GM21367 (cell line): ENCODE data around the gene MPZL1.

Experiments
- ATAC-seq: cut with Tn5 transposase; IDR thresholded peaks from one replicate; pipeline ENCODE4 v1.9.1; 2021; ENCODE audit not compliant: unreplicated experiment

MPZL1 gene

GRCh38 chr1:167748906-167749305, 27.1 kb downstream of the MPZL1 start:
- ATAC-seq, result no peak

DNA sequence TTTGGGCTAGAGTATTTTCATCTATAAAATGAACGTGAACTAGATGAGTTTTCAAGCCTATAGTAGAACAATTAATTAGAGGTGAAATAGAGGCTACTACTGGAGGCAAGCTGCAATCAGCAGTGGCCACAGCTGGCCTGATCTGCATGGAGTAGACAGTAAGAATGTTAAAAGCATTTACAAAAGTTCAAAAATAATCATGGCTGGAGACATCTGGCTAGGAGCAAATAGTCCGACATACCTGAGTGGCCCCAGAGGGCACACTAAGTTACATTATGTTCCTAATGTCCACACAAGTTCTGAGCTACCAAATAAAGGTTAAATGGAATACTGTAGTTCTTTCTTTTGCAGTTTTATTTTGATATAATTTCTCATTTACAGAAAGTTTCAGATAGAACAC, 28.0 kb downstream of the MPZL1 start:
- no peak for ATAC-seq

GRCh38 chr1:167750641-167751040, 28.9 kb downstream of the MPZL1 start:
- ATAC-seq, result no peak

- no peak for ATAC-seq
Measured at GRCh38 chr1:167751676-167752075, 29.9 kb downstream of the MPZL1 start.

DNA sequence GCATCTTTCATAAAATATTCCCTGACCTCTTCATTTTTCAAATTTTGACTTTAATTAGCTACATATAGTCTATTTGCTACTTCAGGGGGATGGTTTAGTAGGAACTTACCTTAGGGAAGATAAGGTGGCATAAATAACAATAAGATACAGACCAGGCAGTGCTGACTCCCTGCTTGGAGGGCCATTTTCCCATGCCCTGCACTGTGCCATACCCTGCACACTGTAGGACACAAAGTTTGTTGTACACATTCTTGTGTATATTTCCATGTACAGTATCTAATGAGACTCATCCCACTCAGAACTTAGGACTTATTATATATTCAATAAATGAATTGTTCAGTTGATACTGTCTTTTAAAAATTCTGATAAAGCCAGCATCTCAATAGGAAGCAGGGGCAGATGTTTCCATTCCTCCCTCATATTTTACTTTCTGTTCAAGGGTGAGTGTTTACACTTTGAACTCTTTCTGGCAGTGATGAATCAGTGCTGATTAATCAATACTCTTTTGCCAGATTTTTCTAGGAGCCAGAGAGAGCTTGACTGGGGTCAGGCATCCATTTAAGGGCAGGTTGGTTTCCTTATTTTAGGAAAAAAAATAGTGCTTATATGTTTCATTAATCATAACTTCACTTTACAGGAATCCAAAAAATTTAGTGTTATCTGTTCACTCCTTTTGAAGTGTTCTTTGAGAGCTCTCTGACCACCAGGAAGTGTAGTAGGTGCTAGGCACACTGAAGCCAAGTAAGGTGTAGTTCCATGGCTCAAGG, 30.6 kb downstream of the MPZL1 start:
- ATAC-seq, result no peak

GRCh38 chr1:167755654-167756053, 33.9 kb downstream of the MPZL1 start:
- no peak for ATAC-seq

GRCh38 chr1:167756730-167757405, 35.1 kb downstream of the MPZL1 start:
- ATAC-seq, result no peak

- ATAC-seq, result no peak
Measured at GRCh38 chr1:167757433-167758309, 35.9 kb downstream of the MPZL1 start.

GRCh38 chr1:167761400-167761799, 39.6 kb downstream of the MPZL1 start:
- ATAC-seq, result no peak

GRCh38 chr1:167762061-167762746, 40.4 kb downstream of the MPZL1 start:
- no peak for ATAC-seq

GRCh38 chr1:167763525-167764220, 41.9 kb downstream of the MPZL1 start:
- ATAC-seq, result no peak

DNA sequence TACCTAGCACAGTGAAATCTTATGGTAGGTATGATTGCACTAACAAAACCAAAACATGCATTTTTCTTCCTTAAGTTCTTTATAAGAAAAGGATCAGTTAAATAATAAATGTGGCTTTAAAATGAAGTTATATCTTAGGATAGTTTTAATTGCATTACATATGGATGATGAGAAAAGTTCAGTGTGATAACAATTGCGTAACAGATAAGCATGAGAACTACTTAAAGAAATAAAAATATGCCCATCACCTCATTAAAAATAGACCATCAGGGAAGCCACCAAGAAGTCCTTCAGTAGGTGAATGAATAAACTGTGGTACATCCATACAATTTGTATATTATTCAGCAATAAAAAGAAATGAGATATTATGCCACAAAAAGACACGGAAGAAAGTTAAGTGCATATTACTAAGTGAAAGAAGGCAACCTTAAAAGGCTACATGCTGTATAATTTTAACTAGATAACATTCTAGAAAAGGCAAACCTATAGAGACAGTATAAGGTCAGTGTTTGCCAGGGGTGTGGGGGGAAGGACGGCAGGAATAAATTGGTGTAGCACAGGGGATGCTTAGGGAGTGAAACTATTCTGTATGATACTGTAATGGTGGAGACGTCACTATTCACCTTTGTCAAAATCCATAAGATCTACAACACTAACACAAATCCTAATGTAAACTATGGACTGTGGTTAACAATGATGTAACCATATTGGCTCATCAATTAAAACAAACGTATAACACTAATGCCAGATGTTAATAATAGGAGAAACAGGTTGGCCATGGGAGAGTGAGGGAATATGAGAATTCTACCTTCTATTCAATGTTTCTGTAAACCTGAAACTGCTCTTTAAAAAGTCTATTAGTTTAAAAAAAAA, 42.9 kb downstream of the MPZL1 start:
- ATAC-seq, result no peak

DNA sequence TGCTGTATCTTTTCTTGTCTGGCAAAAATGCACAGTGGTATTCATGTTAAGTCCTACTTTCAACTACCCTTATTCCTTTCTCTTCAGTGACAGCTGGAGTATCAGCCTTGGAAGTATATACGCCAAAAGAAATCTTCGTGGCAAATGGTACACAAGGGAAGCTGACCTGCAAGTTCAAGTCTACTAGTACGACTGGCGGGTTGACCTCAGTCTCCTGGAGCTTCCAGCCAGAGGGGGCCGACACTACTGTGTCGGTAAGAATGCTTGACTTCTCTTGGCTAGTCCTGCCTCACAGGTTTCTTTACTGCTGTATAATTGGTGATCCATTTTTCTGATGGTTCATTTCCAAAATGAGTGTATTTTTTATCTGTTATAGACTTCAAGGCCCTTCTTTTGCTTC, 43.7 kb downstream of the MPZL1 start:
- ATAC-seq, result no peak

DNA sequence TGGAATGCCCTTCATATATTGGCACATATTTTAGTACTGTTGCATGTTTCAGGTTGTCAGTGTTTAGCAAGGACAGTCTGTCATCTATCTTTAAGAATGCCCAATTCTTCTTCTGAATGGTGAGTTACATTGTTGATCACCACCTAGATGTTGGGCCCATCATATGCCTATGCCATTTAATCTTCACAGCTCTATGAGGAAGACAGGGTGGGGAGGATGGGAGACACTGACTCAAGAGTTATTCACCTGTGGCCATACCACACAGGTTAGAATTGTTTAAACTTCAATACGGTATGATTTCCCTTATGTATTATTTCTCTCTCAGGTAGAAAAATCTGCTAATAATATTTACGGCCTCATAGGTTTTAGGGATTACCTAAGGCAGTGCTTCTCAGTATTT, 44.8 kb downstream of the MPZL1 start:
- no peak for ATAC-seq

DNA sequence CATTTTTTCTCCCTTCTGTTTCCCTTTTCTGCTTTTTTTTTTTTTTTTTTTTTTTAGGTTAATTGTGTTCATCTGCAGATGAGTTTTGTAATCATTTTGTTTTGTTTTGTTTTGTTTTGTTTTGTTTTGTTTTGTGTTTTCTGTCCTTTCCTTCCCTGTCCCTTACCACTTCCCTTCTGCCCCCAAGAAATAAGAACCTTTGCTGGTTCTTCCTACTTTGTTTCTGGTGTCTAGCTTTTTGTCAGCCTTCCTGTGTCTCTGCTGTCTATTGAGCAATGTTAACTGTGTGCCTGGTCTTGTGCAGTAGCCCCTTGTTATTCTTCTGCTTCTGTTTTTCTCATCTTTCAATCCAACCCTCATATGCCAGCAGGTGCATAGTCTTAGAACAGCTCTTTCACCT, 46.0 kb downstream of the MPZL1 start:
- no peak for ATAC-seq

- ATAC-seq, result no peak
Measured at GRCh38 chr1:167770127-167770526, 48.3 kb downstream of the MPZL1 start.

- no peak for ATAC-seq
Measured at GRCh38 chr1:167772436-167772835, 50.7 kb downstream of the MPZL1 start.

GRCh38 chr1:167773516-167773915, 51.7 kb downstream of the MPZL1 start:
- no peak for ATAC-seq

DNA sequence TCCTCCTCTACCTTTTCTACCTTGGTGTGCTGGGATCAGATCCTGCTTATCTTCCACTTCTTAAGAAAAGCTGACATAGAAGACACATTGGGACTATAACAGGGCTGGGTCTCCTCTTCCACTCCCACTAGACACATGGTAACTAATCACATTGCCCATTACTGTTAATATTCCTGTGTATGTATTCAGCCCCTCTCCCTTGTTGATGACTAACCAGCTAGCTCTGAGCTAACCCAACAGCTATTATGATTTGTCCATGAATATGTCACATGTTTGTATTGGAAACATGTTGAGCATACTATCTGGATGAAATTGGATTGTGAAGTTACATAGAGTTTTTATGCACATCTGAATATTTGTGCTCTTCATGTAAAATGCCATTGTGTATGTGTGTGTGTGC, 52.9 kb downstream of the MPZL1 start:
- ATAC-seq, result no peak

GRCh38 chr1:167775178-167775577, 53.4 kb downstream of the MPZL1 start:
- no peak for ATAC-seq
